SU-DHL-6 (cell line): ENCODE measurements around the gene BCAS3.
"Not testable (repeated sequence)": the region's sequence is repeated elsewhere in the genome, so short reads cannot be mapped to it uniquely, and the experiment has no call there.

ENCODE experiments used
- H2AFZ ChIP-seq: fragments of 200-600 bp; sonication (generic); 2 replicates; pipeline ENCODE4 v1.6.1; 2014; ENCODE audit warnings: low read depth, mild to moderate bottlenecking, moderate library complexity, mixed read lengths, antibody characterized with exemption, low read length; ENCODE audit not compliant: severe bottlenecking
- H3F3A ChIP-seq: fragments of 200-600 bp; shearing (Covaris generic); 2 replicates; pipeline ENCODE4 v1.6.0; 2016; ENCODE audit warnings: antibody characterized with exemption, mild to moderate bottlenecking; ENCODE audit not compliant: insufficient read depth
- H3K27ac ChIP-seq: fragments of 200-600 bp; sonication (generic); 2 replicates; pipeline ENCODE4 v1.5.1; 2016; ENCODE audit warnings: low read depth, mild to moderate bottlenecking, low read length, moderate library complexity, mixed read lengths
- H3K27me3 ChIP-seq: fragments of 200-600 bp; sonication (generic), shearing (Covaris generic); 2 replicates; pipeline ENCODE4 v1.6.0; 2014; ENCODE audit warnings: mild to moderate bottlenecking, low read length
- H3K36me3 ChIP-seq: fragments of 200-600 bp; sonication (generic); 2 replicates; pipeline ENCODE4 v1.6.1; 2014; ENCODE audit warnings: mild to moderate bottlenecking, low read length, mixed read lengths
- H3K4me2 ChIP-seq: fragments of 300-600, 200-600 bp; shearing (Covaris generic), sonication (generic); 2 replicates; pipeline ENCODE4 v1.6.0; 2014; ENCODE audit warnings: low read length, low read depth, mild to moderate bottlenecking; ENCODE audit not compliant: poor library complexity, severe bottlenecking
- H3K4me3 ChIP-seq: fragments of 200-600 bp; sonication (generic); 2 replicates; pipeline ENCODE4 v1.5.1; 2014; ENCODE audit warnings: antibody characterized with exemption, low read length, mild to moderate bottlenecking, mixed read lengths; ENCODE audit not compliant: insufficient read depth, poor library complexity, severe bottlenecking
- H3K79me2 ChIP-seq: fragments of 200-600 bp; sonication (generic); 2 replicates; pipeline ENCODE4 v1.6.1; 2014; ENCODE audit warnings: mild to moderate bottlenecking, low read length, moderate library complexity; ENCODE audit not compliant: insufficient read depth
- H3K9ac ChIP-seq: fragments of 200-600 bp; sonication (generic); 2 replicates; pipeline ENCODE4 v1.7.0; 2014; ENCODE audit warnings: mild to moderate bottlenecking, low read length
- H3K9me2 ChIP-seq: fragments of 200-600 bp; sonication (generic); replicated peaks from 2 replicates; pipeline ENCODE4 v1.6.1; 2014; ENCODE audit warnings: low read length; ENCODE audit not compliant: insufficient read depth
- H3K9me3 ChIP-seq: fragments of 200-600 bp; sonication (generic); 2 replicates; pipeline ENCODE4 v1.6.1; 2014; ENCODE audit warnings: low read length, mixed read lengths; ENCODE audit not compliant: insufficient read depth
- H4K20me1 ChIP-seq: fragments of 200-600 bp; sonication (generic); 2 replicates; pipeline ENCODE4 v1.6.1; 2014; ENCODE audit warnings: low read depth, mild to moderate bottlenecking, antibody characterized with exemption, low read length, moderate library complexity, mixed read lengths
- CTCF ChIP-seq: fragments of 200-600 bp; sonication (generic); IDR thresholded peaks from one replicate; pipeline ENCODE4 v1.5.1; 2017; ENCODE audit warnings: antibody characterized with exemption, mild to moderate bottlenecking, low read length, moderate library complexity; ENCODE audit not compliant: insufficient read depth, poor library complexity, severe bottlenecking
- EZH2phosphoT487 ChIP-seq: fragments of 200-600 bp; sonication (generic), shearing (Covaris generic); conservative IDR thresholded peaks from 2 replicates; pipeline ENCODE4 v1.6.1; 2018; ENCODE audit warnings: mild to moderate bottlenecking, antibody characterized with exemption, low read length, moderate library complexity, mixed read lengths

BCAS3 gene

GRCh38 chr17:60665602-60666001, 12.0 kb upstream of the BCAS3 start:
- no peaks in the 10 kb centered on the region for H3K9me3 ChIP-seq
- H3F3A ChIP-seq = no peaks in the 10 kb centered on the region
- no peaks in the 10 kb centered on the region for H3K79me2 ChIP-seq
- no peaks in the 10 kb centered on the region for H3K9me2 ChIP-seq
- no peak overlapping the region for H3K4me2 ChIP-seq
- no peaks in the 10 kb centered on the region for H4K20me1 ChIP-seq
- no peaks in the 10 kb centered on the region for H3K27me3 ChIP-seq
- no peak overlapping the region for H3K4me3 ChIP-seq
- peaks cover 4% of the 10 kb centered on the region; the same call in 1 of the 2 replicates for H3K36me3 ChIP-seq
- TF ChIP-seq EZH2phosphoT487 (no peak), CTCF (no peak)
- H2AFZ ChIP-seq = no peak overlapping the region
- H3K9ac ChIP-seq = no peak overlapping the region
- no peak overlapping the region for H3K27ac ChIP-seq

- H3K27ac ChIP-seq, H3K9me2 ChIP-seq, H3K9me3 ChIP-seq, H4K20me1 ChIP-seq, H3K9ac ChIP-seq, H3K4me2 ChIP-seq, H3K4me3 ChIP-seq, H3K36me3 ChIP-seq, H3K27me3 ChIP-seq, H3F3A ChIP-seq, H3K79me2 ChIP-seq, H2AFZ ChIP-seq: not testable (repeated sequence)
Observed at GRCh38 chr17:60668741-60669140, 8.9 kb upstream of the BCAS3 start.

GRCh38 chr17:60671482-60671881, 6.2 kb upstream of the BCAS3 start:
- no peaks in the 10 kb centered on the region for H3F3A ChIP-seq
- H3K79me2 ChIP-seq = no peaks in the 10 kb centered on the region
- no peak overlapping the region for H3K4me3 ChIP-seq
- H3K9ac ChIP-seq = no peak overlapping the region
- no peak overlapping the region for H2AFZ ChIP-seq
- no peak overlapping the region for H3K4me2 ChIP-seq
- H3K27me3 ChIP-seq = no peaks in the 10 kb centered on the region
- no peaks in the 10 kb centered on the region for H3K36me3 ChIP-seq
- H3K9me3 ChIP-seq = 0 out of 2 replicates have a peak, but pooled peaks cover 4% of the 10 kb centered on the region
- H3K27ac ChIP-seq = no peak overlapping the region
- no peaks in the 10 kb centered on the region for H4K20me1 ChIP-seq
- TF ChIP-seq EZH2phosphoT487 (no peak), CTCF (no peak)
- H3K9me2 ChIP-seq = no peaks in the 10 kb centered on the region

GRCh38 chr17:60674637-60675036, 3.0 kb upstream of the BCAS3 start:
- not testable (repeated sequence) for H3K79me2 ChIP-seq, H3K36me3 ChIP-seq, H3K27me3 ChIP-seq, H3F3A ChIP-seq, H2AFZ ChIP-seq, H3K27ac ChIP-seq, H3K4me3 ChIP-seq, H3K4me2 ChIP-seq, H3K9ac ChIP-seq, H4K20me1 ChIP-seq, H3K9me3 ChIP-seq, H3K9me2 ChIP-seq
